CD14-positive monocyte (primary cell): Measurements from ENCODE around the gene PADI2. TPM values are rescaled to one million over a fixed set of nuclear protein-coding genes. Genes with fewer than 3 reads are reported as not detected.
A peak's percentile ranks its signal among the peaks of the same experiment; 100 is the strongest.

Source experiments
- DNase-seq, 3 donors: peaks; one replicate each; pipeline ENCODE4 v3.0.0-alpha.2; 2011 to 2022
- H2AFZ ChIP-seq: 2 replicates; pipeline ENCODE4 v1.6.0; 2012; ENCODE audit warnings: mild to moderate bottlenecking, low read depth, low read length, inconsistent platforms; ENCODE audit not compliant: insufficient read depth, poor library complexity, severe bottlenecking
- H3K27ac ChIP-seq, 2 donors: 1 replicate in 1 of 2; 2 replicates in 1 of 2; pipeline ENCODE4 v1.5.1; 2012 to 2013; ENCODE audit warnings: low read length in 2 of 2, control low read depth in 1 of 2, inconsistent platforms in 1 of 2, low read depth in 1 of 2, mild to moderate bottlenecking in 1 of 2
- H3K27me3 ChIP-seq, 2 donors: one replicate each; pipeline versions ENCODE4 v1.6.0 to v1.6.1; 2011 to 2013; ENCODE audit warnings: low read length in 2 of 2; ENCODE audit not compliant: control insufficient read depth in 2 of 2, insufficient read depth in 2 of 2
- H3K36me3 ChIP-seq, 2 donors: replicated peaks in 1 of 2; 1 replicate in 1 of 2; 2 replicates in 1 of 2; pipeline versions ENCODE4 v1.5.1 to v1.6.1; 2012 to 2013; ENCODE audit warnings: low read length in 2 of 2, control low read depth in 1 of 2, inconsistent platforms in 1 of 2, mild to moderate bottlenecking in 1 of 2; ENCODE audit not compliant: insufficient read depth in 2 of 2, control insufficient read depth in 1 of 2
- H3K4me1 ChIP-seq, 2 donors: 1 replicate in 1 of 2; 2 replicates in 1 of 2; pipeline versions ENCODE4 v1.5.1 to v1.6.1; 2012 to 2013; ENCODE audit warnings: low read length in 2 of 2, control low read depth in 1 of 2, inconsistent platforms in 1 of 2, mild to moderate bottlenecking in 1 of 2, moderate library complexity in 1 of 2; ENCODE audit not compliant: insufficient read depth in 2 of 2, control insufficient read depth in 1 of 2
- H3K4me2 ChIP-seq: replicated peaks from 2 replicates; pipeline ENCODE3; 2012; ENCODE audit warnings: low read length, moderate library complexity, mild to moderate bottlenecking; ENCODE audit not compliant: poor library complexity, severe bottlenecking; ENCODE audit errors: extremely low read depth
- H3K4me3 ChIP-seq, 3 experiments: fragments of 200-600 bp in 1 of 3; sonication (generic) in 1 of 3; replicated peaks in 1 of 3; 1 replicate in 2 of 3; 2 replicates in 1 of 3; pipeline ENCODE4 v1.5.1; 2011 to 2013; ENCODE audit warnings: low read length in 3 of 3, mild to moderate bottlenecking in 3 of 3, control low read depth in 2 of 3, low read depth in 2 of 3, inconsistent platforms in 1 of 3, moderate library complexity in 1 of 3
- H3K79me2 ChIP-seq: 2 replicates; pipeline ENCODE4 v1.6.0; 2012; ENCODE audit warnings: mild to moderate bottlenecking, control low read depth, inconsistent platforms, low read length, moderate library complexity; ENCODE audit not compliant: insufficient read depth
- H3K9ac ChIP-seq: 2 replicates; pipeline ENCODE4 v1.6.0; 2017; ENCODE audit warnings: low read length, mild to moderate bottlenecking; ENCODE audit not compliant: insufficient read depth, poor library complexity, severe bottlenecking
- H3K9me3 ChIP-seq, 2 donors: replicated peaks in 1 of 2; 1 replicate in 1 of 2; 2 replicates in 1 of 2; pipeline versions ENCODE4 v1.5.1 to v1.6.1; 2012 to 2013; ENCODE audit warnings: low read length in 2 of 2, control low read depth in 1 of 2; ENCODE audit not compliant: control insufficient read depth in 1 of 2, insufficient read depth in 1 of 2
- H4K20me1 ChIP-seq: 2 replicates; pipeline ENCODE4 v1.6.0; 2012; ENCODE audit warnings: mild to moderate bottlenecking, low read length, control low read depth, moderate library complexity; ENCODE audit not compliant: insufficient read depth
- H3K27ac Mint-ChIP-seq, 7 donors: one replicate each; pipeline ENCODE4 v1.8.0; 2020; ENCODE audit warnings: mild to moderate bottlenecking in 7 of 7, mixed read lengths in 7 of 7, moderate library complexity in 6 of 7, inconsistent platforms in 2 of 7
- H3K27me3 Mint-ChIP-seq, 3 donors: one replicate each; pipeline ENCODE4 v1.8.0; 2021 to 2022; ENCODE audit warnings: low read depth in 3 of 3, mild to moderate bottlenecking in 3 of 3, mixed read lengths in 3 of 3, moderate library complexity in 3 of 3, inconsistent platforms in 1 of 3
- H3K36me3 Mint-ChIP-seq, 2 donors: one replicate each; pipeline ENCODE4 v1.8.0; 2020; ENCODE audit warnings: mixed read lengths in 2 of 2, inconsistent platforms in 1 of 2, mild to moderate bottlenecking in 1 of 2
- H3K4me1 Mint-ChIP-seq: one replicate; pipeline ENCODE4 v1.8.0; 2020; ENCODE audit warnings: mild to moderate bottlenecking, mixed read lengths
- H3K4me3 Mint-ChIP-seq, 2 donors: one replicate each; pipeline ENCODE4 v1.8.0; 2020; ENCODE audit warnings: mild to moderate bottlenecking in 2 of 2, mixed read lengths in 2 of 2, moderate library complexity in 1 of 2
- H3K9me3 Mint-ChIP-seq, 7 donors: one replicate each; pipeline ENCODE4 v1.8.0; 2020 to 2022; ENCODE audit warnings: mixed read lengths in 7 of 7, mild to moderate bottlenecking in 6 of 7, moderate library complexity in 6 of 7, inconsistent platforms in 2 of 7
- WGBS: methylation state at CpG from one replicate; pipeline ENCODE4 v1.1.5; 2013; ENCODE audit warnings: missing lambda C conversion rate; ENCODE audit not compliant: insufficient coverage; 5-methylcytosine and 5-hydroxymethylcytosine counted together
- intact Hi-C, 2 donors: fragments of 100-400 bp; cut with micrococcal nuclease; formaldehyde crosslinking; loops; one replicate each; pipeline versions ENCODE4 v1.15.0 to v1.15.1; 2023
- polyA plus RNA-seq, 3 donors: library from polyadenylated mRNA; depleted of rRNA in 1 of 3; unstranded in 2 of 3; stranded (reverse) in 1 of 3; fragments of 300-500 nt in 2 of 3; fragments of >200 nt in 1 of 3; fragmentation: Illumina TruSeq in 2 of 3; gene quantifications; 1 replicate in 2 of 3; 2 replicates in 1 of 3; pipeline ENCODE4 v1.2.3, GENCODE V29; 2012 to 2021
- TF ChIP-seq, protein P1 (sequence below): fragments of 200-600 bp; IDR thresholded peaks from one replicate; pipeline ENCODE4 v1.8.0; 2022; ENCODE audit warnings: antibody characterized with exemption, mild to moderate bottlenecking

Gene PADI2
- polyA plus RNA-seq, 3 donors: 18.6 to 61.7 (median 32.6) TPM

GRCh38 chr1:17101261-17101660, 18.0 kb downstream of the PADI2 start:
- H3K36me3 ChIP-seq: peaks cover 52 to 56% of the 10 kb centered on the region in 2 donors
- H3K27me3 Mint-ChIP-seq: peaks cover 0 to 2% (median 0%) of the 10 kb centered on the region in 3 donors

GRCh38 chr1:17099616-17100340, 19.5 kb downstream of the PADI2 start:
- no peaks in the 10 kb centered on the region for H3K9me3 ChIP-seq
- Mint-ChIP-seq H3K4me1 (peaks cover 39% of the 10 kb centered on the region), H3K36me3 (peaks cover 62 to 76% of the 10 kb centered on the region in 2 donors), H3K4me3 (no peak overlapping the region), H3K9me3 (peaks cover 0 to 2% (median 0%) of the 10 kb centered on the region in 7 donors), H3K27ac (peak overlapping the region in 6 of 7 donors; percentile 89 to 98 (median 94)), H3K27me3 (peaks cover 0 to 2% (median 0%) of the 10 kb centered on the region in 3 donors)
- peaks cover 37 to 39% of the 10 kb centered on the region in 2 donors for H3K4me1 ChIP-seq
- H3K9ac ChIP-seq: peak overlapping the region; percentile 12
- no peaks in the 10 kb centered on the region for H4K20me1 ChIP-seq
- no peaks in the 10 kb centered on the region for H3K27me3 ChIP-seq
- H3K27ac ChIP-seq: peak overlapping the region; percentile 80 to 83
- intact Hi-C loops: no loop called here
- no peak overlapping the region for H2AFZ ChIP-seq
- TF ChIP-seq, protein P1, sequence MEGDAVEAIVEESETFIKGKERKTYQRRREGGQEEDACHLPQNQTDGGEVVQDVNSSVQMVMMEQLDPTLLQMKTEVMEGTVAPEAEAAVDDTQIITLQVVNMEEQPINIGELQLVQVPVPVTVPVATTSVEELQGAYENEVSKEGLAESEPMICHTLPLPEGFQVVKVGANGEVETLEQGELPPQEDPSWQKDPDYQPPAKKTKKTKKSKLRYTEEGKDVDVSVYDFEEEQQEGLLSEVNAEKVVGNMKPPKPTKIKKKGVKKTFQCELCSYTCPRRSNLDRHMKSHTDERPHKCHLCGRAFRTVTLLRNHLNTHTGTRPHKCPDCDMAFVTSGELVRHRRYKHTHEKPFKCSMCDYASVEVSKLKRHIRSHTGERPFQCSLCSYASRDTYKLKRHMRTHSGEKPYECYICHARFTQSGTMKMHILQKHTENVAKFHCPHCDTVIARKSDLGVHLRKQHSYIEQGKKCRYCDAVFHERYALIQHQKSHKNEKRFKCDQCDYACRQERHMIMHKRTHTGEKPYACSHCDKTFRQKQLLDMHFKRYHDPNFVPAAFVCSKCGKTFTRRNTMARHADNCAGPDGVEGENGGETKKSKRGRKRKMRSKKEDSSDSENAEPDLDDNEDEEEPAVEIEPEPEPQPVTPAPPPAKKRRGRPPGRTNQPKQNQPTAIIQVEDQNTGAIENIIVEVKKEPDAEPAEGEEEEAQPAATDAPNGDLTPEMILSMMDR: no peak
- 30% methylated on average over 4 of the region's 10 CpGs for WGBS
- no peak overlapping the region for H3K4me2 ChIP-seq
- H3K36me3 ChIP-seq: peaks cover 59 to 60% of the 10 kb centered on the region in 2 donors
- H3K79me2 ChIP-seq: no peaks in the 10 kb centered on the region
- peak in 1 of 3 donors; percentile 43 for DNase-seq
- H3K4me3 ChIP-seq: no peak overlapping the region

More at GRCh38 chr1:17101261-17101660, 18.0 kb downstream of the PADI2 start:
- H3K27ac Mint-ChIP-seq: peak overlapping the region in 4 of 7 donors; percentile 32 to 58 (median 52)
- 90% methylated on average over 3 of the region's 4 CpGs for WGBS
- peaks cover 53 to 75% of the 10 kb centered on the region in 2 donors for H3K36me3 Mint-ChIP-seq
- no peaks in the 10 kb centered on the region for H4K20me1 ChIP-seq
- no peaks in the 10 kb centered on the region for H3K9me3 ChIP-seq
- no peak overlapping the region for H3K4me3 ChIP-seq
- no peak overlapping the region for H2AFZ ChIP-seq
- peaks cover 0 to 2% (median 0%) of the 10 kb centered on the region in 7 donors for H3K9me3 Mint-ChIP-seq
- peaks cover 40% of the 10 kb centered on the region for H3K4me1 Mint-ChIP-seq
- intact Hi-C loops: no loop called here
- H3K27ac ChIP-seq: peak overlapping the region in 1 of 2 donors; percentile 39
- no peak overlapping the region for H3K4me3 Mint-ChIP-seq
- H3K79me2 ChIP-seq: no peaks in the 10 kb centered on the region
- no peak overlapping the region for H3K9ac ChIP-seq
- H3K4me1 ChIP-seq: peaks cover 37 to 39% of the 10 kb centered on the region in 2 donors
- no peak for DNase-seq
- no peak overlapping the region for H3K4me2 ChIP-seq
- TF ChIP-seq, protein P1: no peak
- no peaks in the 10 kb centered on the region for H3K27me3 ChIP-seq
